Stimulated activated naive CD8-positive, alpha-beta T cell treated with anti-CD3 and anti-CD28 coated beads, Interleukin-15, Interleukin-2, amounts not matched to agents 100 U/mL and 50 U/mL, for 24 hours (primary cell): ENCODE measurements around the gene ZNF571.

ENCODE experiments used
- ATAC-seq: fragments of 150-1000 bp; cut with Tn5 transposase; one replicate; pipeline ENCODE4 v1.10.0; 2021
- DNase-seq: peaks from one replicate; pipeline ENCODE4 v3.0.0; 2021

Gene ZNF571

GRCh38 chr19:37594304-37594981 lies at the start of gene ZNF571, which contains the start of gene ZNF540:
Gene ZNF571 (minus strand): TSS chr19:37594792. CDS start chr19:37586676, 8,116 bp downstream.
Gene ZNF540 (plus strand): TSS chr19:37594876. CDS start chr19:37598448, 3,572 bp downstream.
- peak; percentile 90 for DNase-seq
- ATAC-seq = peak; percentile 98

GRCh38 chr19:37635076-37636056 lies 40.8 kb upstream of the ZNF571 start:
- DNase-seq = no peak
- ATAC-seq = no peak

- ATAC-seq (peak; percentile 65), DNase-seq (peak; percentile 57)
These were observed 390 bp upstream of the ZNF571 start for GRCh38 chr19:37594982-37595382.

GRCh38 chr19:37593996-37594303 lies 642 bp downstream of the ZNF571 start:
- no peak for DNase-seq

GRCh38 chr19:37583340-37583739 lies 11.3 kb downstream of the ZNF571 start:
- DNase-seq = no peak
- ATAC-seq = no peak

More at GRCh38 chr19:37593996-37594303, 642 bp downstream of the ZNF571 start:
- no peak for ATAC-seq

GRCh38 chr19:37572203-37572602 lies 22.4 kb downstream of the ZNF571 start:
- DNase-seq (no peak), ATAC-seq (no peak)

- no peak for DNase-seq
- no peak for ATAC-seq
These were observed 29.3 kb downstream of the ZNF571 start for GRCh38 chr19:37565370-37565669.

- no peak for DNase-seq
- ATAC-seq = no peak
These were observed 29.8 kb downstream of the ZNF571 start for GRCh38 chr19:37564624-37565369.

GRCh38 chr19:37563518-37563917 lies 31.1 kb downstream of the ZNF571 start:
- ATAC-seq = no peak
- DNase-seq = no peak

- DNase-seq = peak; percentile 56
- peak; percentile 57 for ATAC-seq
These were observed 43.2 kb downstream of the ZNF571 start for GRCh38 chr19:37551129-37551993.

- DNase-seq = no peak
- no peak for ATAC-seq
These were observed 57.1 kb downstream of the ZNF571 start for GRCh38 chr19:37537391-37537947.

GRCh38 chr19:37519890-37520289 lies 74.7 kb downstream of the ZNF571 start:
- ATAC-seq (no peak), DNase-seq (no peak)
